Activated CD8-positive, alpha-beta T cell treated with anti-CD3 and anti-CD28 coated beads, Interleukin-2, amount 10 ng/mL, durations not matched to agents 7 days and 5 days (primary cell): ENCODE measurements around the gene ZNF140. TPM values are rescaled to one million over a fixed set of nuclear protein-coding genes. Genes with fewer than 3 reads are reported as not detected.
A peak's percentile ranks its signal among the peaks of the same experiment; 100 is the strongest.

Experiments
- ATAC-seq: fragments of 150-1000 bp; cut with Tn5 transposase; one replicate; pipeline ENCODE4 v1.10.0; 2021; ENCODE audit warnings: moderate library complexity
- CTCF ChIA-PET: fragments of 350-600 bp; sonication (Branson Sonifier 250); formaldehyde crosslinking; loops from one replicate; lab custom pipeline; 2021; ENCODE audit warnings: antibody characterized with exemption; lab: Charles Lee
- POLR2A ChIA-PET: fragments of 350-600 bp; sonication (Branson Sonifier 250); formaldehyde crosslinking; loops from one replicate; lab custom pipeline; 2021; ENCODE audit warnings: antibody characterized with exemption; lab: Charles Lee
- DNase-seq: peaks from one replicate; pipeline ENCODE4 v3.0.0-alpha.2; 2020
- H3K27ac Mint-ChIP-seq: one replicate; pipeline ENCODE4 v1.8.0; 2021; ENCODE audit warnings: mild to moderate bottlenecking, mixed read lengths
- H3K27me3 Mint-ChIP-seq: one replicate; pipeline ENCODE4 v1.8.0; 2021; ENCODE audit warnings: low read depth, mixed read lengths
- H3K36me3 Mint-ChIP-seq: one replicate; pipeline ENCODE4 v1.8.0; 2021; ENCODE audit warnings: low read depth, mixed read lengths
- H3K4me1 Mint-ChIP-seq: one replicate; pipeline ENCODE4 v1.8.0; 2021; ENCODE audit warnings: low read depth, mixed read lengths
- H3K4me3 Mint-ChIP-seq: one replicate; pipeline ENCODE4 v1.8.0; 2021; ENCODE audit warnings: mild to moderate bottlenecking, mixed read lengths
- H3K9me3 Mint-ChIP-seq: one replicate; pipeline ENCODE4 v1.8.0; 2022; ENCODE audit warnings: mixed read lengths; ENCODE audit not compliant: insufficient read depth
- total RNA-seq, 2 experiments: library from RNA; stranded (reverse); gene quantifications; one replicate each; pipeline ENCODE4 v1.2.3, GENCODE V29; 2021

Gene ZNF140
- total RNA-seq, 2 experiments from 2014 or later = 14.1 to 17.1 TPM

GRCh38 chr12:133130808-133131128, 50.0 kb downstream of the ZNF140 start:
- POLR2A ChIA-PET = interaction anchor here (1.2 to 2.6 kb wide), 5 partner anchors 13 to 222 kb away, joined by 3 to 12 read pairs (median 6); partner anchors contain the start of genes ZNF140, ZNF26 and ZNF268

DNA sequence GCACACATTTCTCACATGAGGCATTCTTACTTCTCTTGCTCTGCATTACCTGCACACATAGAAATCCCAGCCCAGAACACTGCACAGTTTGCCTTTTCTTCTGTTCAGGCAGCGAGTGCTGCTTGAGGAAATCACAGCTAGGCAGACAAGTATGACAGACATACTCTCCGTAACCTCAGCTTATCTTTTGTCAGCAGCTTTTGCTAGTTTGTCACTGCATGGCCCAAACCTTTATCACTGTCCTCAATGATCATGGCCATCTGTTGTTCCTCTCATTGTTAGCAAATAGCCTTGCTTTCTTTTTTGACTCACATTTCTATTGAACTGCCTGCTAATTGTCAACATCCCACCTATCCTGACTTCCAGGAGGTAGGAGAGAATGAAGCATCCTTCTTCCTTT, 55.0 kb downstream of the ZNF140 start:
- Mint-ChIP-seq H3K9me3 (peaks cover 58% of the 10 kb centered on the region), H3K27me3 (no peaks in the 10 kb centered on the region), H3K4me3 (no peak overlapping the region), H3K27ac (no peak overlapping the region), H3K4me1 (peaks cover 9% of the 10 kb centered on the region), H3K36me3 (peaks cover 81% of the 10 kb centered on the region)
- ChIA-PET CTCF (no interaction called here), POLR2A (no interaction called here)
- ATAC-seq = no peak
- no peak for DNase-seq

More at GRCh38 chr12:133130808-133131128, 50.0 kb downstream of the ZNF140 start:
- H3K9me3 Mint-ChIP-seq = peaks cover 45% of the 10 kb centered on the region
- peaks cover 21% of the 10 kb centered on the region for H3K4me1 Mint-ChIP-seq
- H3K27me3 Mint-ChIP-seq = no peaks in the 10 kb centered on the region
- peaks cover 70% of the 10 kb centered on the region for H3K36me3 Mint-ChIP-seq
- DNase-seq (peak; percentile 60), ATAC-seq (peak; percentile 9)
- peak overlapping the region; percentile 91 for H3K4me3 Mint-ChIP-seq
- CTCF ChIA-PET = no interaction called here
- peak overlapping the region; percentile 100 for H3K27ac Mint-ChIP-seq

DNA sequence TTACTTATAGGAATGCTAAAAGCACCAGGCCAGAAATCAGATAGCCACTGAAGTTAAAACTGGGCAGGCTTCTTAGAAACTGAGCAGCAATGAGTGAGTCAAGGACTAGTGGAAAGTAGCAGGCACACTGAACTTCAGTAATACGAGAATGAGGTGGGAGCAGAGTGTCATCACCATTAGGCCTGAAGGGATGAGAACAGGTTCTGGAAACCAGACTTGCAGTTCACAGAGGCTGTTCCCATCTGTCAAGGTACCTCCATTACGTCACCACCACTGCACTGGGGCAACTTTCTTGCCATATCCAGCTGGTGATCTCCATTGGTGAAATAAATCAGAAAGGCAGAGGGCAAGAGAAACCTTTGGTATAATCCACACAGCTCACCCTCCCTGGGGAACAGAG, 65.3 kb downstream of the ZNF140 start:
- no peak for DNase-seq
- peaks cover 36% of the 10 kb centered on the region for H3K9me3 Mint-ChIP-seq
- H3K36me3 Mint-ChIP-seq = peaks cover 68% of the 10 kb centered on the region
- H3K27ac Mint-ChIP-seq = no peak overlapping the region
- no peaks in the 10 kb centered on the region for H3K27me3 Mint-ChIP-seq
- ChIA-PET POLR2A (no interaction called here), CTCF (no interaction called here)
- H3K4me1 Mint-ChIP-seq = no peaks in the 10 kb centered on the region
- no peak for ATAC-seq
- no peak overlapping the region for H3K4me3 Mint-ChIP-seq

DNA sequence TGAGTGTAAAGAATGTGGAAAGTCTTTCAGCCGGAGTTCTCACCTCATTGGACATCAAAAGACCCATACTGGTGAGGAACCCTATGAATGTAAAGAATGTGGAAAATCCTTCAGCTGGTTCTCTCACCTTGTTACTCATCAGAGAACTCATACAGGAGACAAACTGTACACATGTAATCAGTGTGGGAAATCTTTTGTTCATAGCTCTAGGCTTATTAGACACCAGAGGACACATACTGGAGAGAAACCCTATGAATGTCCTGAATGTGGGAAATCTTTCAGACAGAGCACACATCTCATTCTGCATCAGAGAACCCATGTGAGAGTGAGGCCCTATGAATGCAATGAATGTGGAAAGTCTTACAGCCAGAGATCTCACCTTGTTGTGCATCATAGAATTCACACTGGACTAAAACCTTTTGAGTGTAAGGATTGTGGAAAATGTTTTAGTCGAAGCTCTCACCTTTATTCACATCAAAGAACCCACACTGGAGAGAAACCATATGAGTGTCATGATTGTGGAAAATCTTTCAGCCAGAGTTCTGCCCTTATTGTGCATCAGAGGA, 75.5 kb downstream of the ZNF140 start:
- H3K36me3 Mint-ChIP-seq = peaks cover 59% of the 10 kb centered on the region
- no peaks in the 10 kb centered on the region for H3K27me3 Mint-ChIP-seq
- no peaks in the 10 kb centered on the region for H3K4me1 Mint-ChIP-seq
- ChIA-PET POLR2A (no interaction called here), CTCF (no interaction called here)
- DNase-seq (no peak), ATAC-seq (no peak)
- no peak overlapping the region for H3K27ac Mint-ChIP-seq
- no peak overlapping the region for H3K4me3 Mint-ChIP-seq
- H3K9me3 Mint-ChIP-seq = peaks cover 58% of the 10 kb centered on the region

Other genes starting within 250 kb of the ZNF140 start
- 10 to 100 TPM; 88.0 to 90.6 TPM for gene CHFR, start 193.3 kb upstream of the ZNF140 start, total RNA-seq
- gene ZNF605, start 124.6 kb upstream of the ZNF140 start, total RNA-seq = 1 to 10 TPM; 9.6 to 9.9 TPM
- gene ZNF26, start 94.6 kb upstream of the ZNF140 start, total RNA-seq = 10 to 100 TPM; 19.5 to 20.8 TPM
- gene ZNF84, start 43.4 kb upstream of the ZNF140 start, total RNA-seq = 10 to 100 TPM; 27.2 to 28.7 TPM
- 1 to 10 TPM; 1.9 to 2.3 TPM for gene ZNF891, start 49.4 kb downstream of the ZNF140 start, total RNA-seq
- gene ZNF10, start 49.7 kb downstream of the ZNF140 start, total RNA-seq = 1 to 10 TPM; 8.1 to 8.5 TPM
- 10 to 100 TPM; 18.0 to 19.6 TPM for gene ZNF268, start 100.6 kb downstream of the ZNF140 start, total RNA-seq
- not detected for gene ANHX, start 155.0 kb downstream of the ZNF140 start, total RNA-seq